HFF-Myc (cell line): Measurements from ENCODE around the gene TM2D1.

Experiments
- DNase-seq: peaks from one replicate; pipeline ENCODE4 v3.0.0-alpha.2; 2011; ENCODE audit warnings: low read depth; ENCODE audit errors: extremely low read depth
- H3K4me3 ChIP-seq: replicated peaks from 2 replicates; pipeline ENCODE4 v1.5.1; 2011; ENCODE audit warnings: low read depth, mild to moderate bottlenecking, control low read depth, low read length
- TF ChIP-seq, protein P1 (sequence below): IDR thresholded peaks from 2 replicates; pipeline ENCODE4 v1.5.1; 2012; ENCODE audit warnings: mild to moderate bottlenecking, low read depth, low read length, control low read depth; ENCODE audit errors: missing control alignments

The TM2D1 gene

GRCh38 chr1:61724813-61725694 lies at the start of gene TM2D1:
Gene TM2D1, minus strand, starts transcription at chr1:61725141. Its CDS starts 21 bp downstream, at chr1:61725120.
- DNase-seq = peak; percentile 62
- H3K4me3 ChIP-seq = peak within 1 kb of the TSS; percentile 73
- TF ChIP-seq, protein P1, sequence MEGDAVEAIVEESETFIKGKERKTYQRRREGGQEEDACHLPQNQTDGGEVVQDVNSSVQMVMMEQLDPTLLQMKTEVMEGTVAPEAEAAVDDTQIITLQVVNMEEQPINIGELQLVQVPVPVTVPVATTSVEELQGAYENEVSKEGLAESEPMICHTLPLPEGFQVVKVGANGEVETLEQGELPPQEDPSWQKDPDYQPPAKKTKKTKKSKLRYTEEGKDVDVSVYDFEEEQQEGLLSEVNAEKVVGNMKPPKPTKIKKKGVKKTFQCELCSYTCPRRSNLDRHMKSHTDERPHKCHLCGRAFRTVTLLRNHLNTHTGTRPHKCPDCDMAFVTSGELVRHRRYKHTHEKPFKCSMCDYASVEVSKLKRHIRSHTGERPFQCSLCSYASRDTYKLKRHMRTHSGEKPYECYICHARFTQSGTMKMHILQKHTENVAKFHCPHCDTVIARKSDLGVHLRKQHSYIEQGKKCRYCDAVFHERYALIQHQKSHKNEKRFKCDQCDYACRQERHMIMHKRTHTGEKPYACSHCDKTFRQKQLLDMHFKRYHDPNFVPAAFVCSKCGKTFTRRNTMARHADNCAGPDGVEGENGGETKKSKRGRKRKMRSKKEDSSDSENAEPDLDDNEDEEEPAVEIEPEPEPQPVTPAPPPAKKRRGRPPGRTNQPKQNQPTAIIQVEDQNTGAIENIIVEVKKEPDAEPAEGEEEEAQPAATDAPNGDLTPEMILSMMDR = no peak

GRCh38 chr1:61770131-61770530 lies 45.2 kb upstream of the TM2D1 start:
- no peak overlapping the region for H3K4me3 ChIP-seq
- TF ChIP-seq, protein P1 = no peak
- no peak for DNase-seq

- no peak overlapping the region for H3K4me3 ChIP-seq
- DNase-seq = no peak
- TF ChIP-seq, protein P1 = no peak
Measured at GRCh38 chr1:61757950-61758349, 33.0 kb upstream of the TM2D1 start.

DNA sequence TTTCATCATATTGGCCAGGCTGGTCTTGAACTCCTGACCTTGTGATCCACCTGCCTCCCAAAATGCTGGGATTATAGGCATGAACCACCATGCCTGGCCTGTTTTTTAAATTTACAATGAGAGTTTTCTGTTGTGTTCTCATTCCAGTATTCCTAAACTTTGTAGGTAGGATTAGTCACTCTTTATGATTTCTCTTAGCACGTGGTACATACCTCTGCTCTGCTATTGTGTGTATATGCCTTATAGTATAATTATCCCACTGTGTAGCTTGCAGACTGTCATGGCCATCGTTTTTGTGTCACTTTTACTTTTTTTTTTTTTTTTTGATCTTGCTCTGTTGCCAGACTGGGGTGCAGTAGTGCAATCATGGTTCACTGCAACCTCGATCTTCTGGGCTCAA lies 31.8 kb upstream of the TM2D1 start:
- no peak overlapping the region for H3K4me3 ChIP-seq
- TF ChIP-seq, protein P1 = no peak
- DNase-seq = no peak

GRCh38 chr1:61754545-61754944 lies 29.6 kb upstream of the TM2D1 start:
- TF ChIP-seq, protein P1 = no peak
- no peak overlapping the region for H3K4me3 ChIP-seq
- DNase-seq = no peak

DNA sequence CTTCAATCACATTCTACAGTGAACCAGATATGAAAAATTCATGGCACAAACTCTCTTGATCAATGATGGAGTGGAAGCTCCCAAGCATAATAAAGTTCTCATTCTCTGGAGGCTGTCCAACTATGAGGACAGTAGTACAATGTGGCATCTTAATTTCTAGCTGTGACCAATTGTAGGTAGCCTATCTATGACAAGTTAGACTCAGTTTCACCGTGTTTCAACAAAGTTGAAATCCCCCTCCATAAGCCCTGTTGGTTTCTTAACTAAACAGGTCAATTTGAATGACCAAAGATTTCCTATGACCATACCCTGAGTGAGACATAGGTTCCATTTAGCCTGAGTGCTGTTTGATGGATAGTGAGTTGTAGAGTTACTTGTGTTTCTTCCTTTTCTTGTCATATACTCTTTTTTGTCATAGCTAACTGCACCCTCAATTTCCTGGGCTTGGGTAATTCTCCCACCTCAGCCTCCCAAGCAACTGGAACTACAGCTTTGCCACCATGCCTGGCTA lies 29.1 kb upstream of the TM2D1 start:
- TF ChIP-seq, protein P1 = no peak
- H3K4me3 ChIP-seq = no peak overlapping the region
- DNase-seq = no peak
